D721Med (cell line): ENCODE measurements around the gene UBXN11.

Experiments
- DNase-seq: peaks from one replicate; pipeline ENCODE4 v3.0.0; 2011; ENCODE audit warnings: low spot score; ENCODE audit not compliant: insufficient read length
- FAIRE-seq: peaks from 2 replicates; lab custom pipeline; 2011; peaks lifted over from hg19 to GRCh38; lab: Jason Lieb, UNC
- TF ChIP-seq, protein P1 (sequence below): IDR thresholded peaks from 2 replicates; pipeline ENCODE4 v1.5.1; 2012; ENCODE audit warnings: mild to moderate bottlenecking, control low read depth; ENCODE audit not compliant: insufficient read depth; ENCODE audit errors: missing control alignments

UBXN11 gene

DNA sequence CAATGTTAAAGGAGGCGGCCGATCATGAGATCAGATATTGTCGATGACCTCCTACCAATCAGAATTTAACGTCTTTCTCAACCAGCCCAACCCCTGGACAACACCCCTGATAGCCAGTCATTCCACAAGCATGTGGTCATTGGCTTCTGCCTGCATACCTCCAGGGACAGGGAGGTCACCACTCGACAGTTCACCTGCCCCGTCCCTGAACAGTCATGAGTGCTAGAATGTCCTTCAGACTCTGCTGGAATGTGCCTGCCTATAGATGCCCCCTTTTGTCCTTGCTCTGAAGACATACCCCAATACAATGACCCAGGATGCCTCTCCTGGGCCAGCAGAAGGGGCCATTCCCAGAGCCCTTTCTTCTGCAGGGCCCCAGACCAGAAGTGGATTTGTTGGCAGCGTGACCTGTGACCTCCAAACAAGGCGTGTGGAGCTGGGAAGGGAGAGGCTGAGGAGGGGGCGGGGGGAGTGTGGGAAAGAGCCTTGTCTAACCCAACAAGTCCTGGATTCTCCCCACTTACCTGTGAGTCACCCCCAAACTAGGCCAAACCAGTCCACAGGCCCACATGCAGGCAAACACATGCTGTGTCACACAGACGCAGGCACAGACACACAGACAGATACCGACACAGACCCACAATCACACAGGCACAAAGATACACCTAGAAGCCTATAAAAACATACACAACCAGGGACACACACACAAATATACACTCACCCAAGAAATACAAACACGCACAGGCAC lies 45.3 kb upstream of the UBXN11 start:
- TF ChIP-seq, protein P1, sequence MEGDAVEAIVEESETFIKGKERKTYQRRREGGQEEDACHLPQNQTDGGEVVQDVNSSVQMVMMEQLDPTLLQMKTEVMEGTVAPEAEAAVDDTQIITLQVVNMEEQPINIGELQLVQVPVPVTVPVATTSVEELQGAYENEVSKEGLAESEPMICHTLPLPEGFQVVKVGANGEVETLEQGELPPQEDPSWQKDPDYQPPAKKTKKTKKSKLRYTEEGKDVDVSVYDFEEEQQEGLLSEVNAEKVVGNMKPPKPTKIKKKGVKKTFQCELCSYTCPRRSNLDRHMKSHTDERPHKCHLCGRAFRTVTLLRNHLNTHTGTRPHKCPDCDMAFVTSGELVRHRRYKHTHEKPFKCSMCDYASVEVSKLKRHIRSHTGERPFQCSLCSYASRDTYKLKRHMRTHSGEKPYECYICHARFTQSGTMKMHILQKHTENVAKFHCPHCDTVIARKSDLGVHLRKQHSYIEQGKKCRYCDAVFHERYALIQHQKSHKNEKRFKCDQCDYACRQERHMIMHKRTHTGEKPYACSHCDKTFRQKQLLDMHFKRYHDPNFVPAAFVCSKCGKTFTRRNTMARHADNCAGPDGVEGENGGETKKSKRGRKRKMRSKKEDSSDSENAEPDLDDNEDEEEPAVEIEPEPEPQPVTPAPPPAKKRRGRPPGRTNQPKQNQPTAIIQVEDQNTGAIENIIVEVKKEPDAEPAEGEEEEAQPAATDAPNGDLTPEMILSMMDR, result no peak
- FAIRE-seq, result no peak
- no peak for DNase-seq

DNA sequence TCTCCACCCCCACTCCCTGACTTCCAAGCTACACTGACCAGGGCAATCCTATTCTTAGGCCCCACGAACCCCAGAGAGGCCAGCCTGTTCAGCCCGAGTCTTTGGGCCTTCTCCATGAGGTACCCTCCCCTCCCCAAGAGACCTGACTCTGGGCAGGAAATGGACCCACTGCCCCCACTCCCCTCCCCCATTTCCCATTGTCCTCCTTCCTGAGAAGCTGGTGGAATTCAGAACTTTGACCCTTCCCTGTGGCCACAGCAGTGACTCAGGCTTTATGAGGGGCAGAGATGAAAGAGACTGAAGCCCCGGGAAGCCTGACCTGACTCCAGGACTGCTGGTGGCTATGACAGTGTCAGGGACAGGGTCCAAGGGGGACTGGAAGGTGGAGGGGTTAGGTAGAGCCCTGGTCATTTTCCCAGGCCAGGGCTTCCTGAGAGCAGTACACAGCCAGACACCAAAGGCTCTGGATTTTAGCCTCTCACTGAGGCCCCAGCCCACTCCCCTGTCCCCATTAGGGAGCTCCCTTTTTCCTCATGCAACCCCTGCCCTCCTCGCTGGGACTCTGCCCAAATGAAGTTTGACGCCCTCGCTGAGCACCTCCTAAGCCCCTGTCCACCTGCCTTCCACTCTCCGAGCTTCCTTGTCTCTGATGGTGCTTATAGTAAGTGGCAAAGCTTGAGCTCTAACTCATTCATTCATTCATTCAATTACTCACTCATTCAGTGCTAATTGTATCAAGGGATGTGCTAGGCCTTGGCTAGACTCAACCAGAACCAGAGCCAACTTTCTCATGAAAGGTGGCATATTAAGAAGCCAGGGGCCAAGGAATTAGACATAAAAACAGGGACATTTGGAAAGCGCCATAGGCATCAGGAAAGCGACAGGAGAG lies 44.5 kb upstream of the UBXN11 start:
- TF ChIP-seq, protein P1, result no peak
- FAIRE-seq (no peak), DNase-seq (no peak)

DNA sequence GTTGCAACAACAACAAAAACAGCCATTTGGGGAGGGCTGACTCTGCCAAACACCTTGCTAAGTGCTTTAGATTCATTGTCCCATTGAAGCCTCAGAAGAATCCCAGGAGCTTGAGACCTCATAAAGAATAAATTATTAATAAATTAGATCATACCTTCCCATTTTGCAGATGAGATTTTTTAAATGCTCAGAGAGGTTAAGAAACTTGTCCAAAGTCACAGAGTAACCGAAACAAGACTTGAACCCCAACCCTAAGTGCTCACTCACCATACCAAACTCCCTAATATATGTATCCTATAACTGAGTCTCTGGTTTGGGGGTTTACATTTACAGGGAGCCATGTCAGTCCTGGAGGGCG lies 43.9 kb upstream of the UBXN11 start:
- TF ChIP-seq, protein P1, result no peak
- FAIRE-seq, result no peak
- DNase-seq, result no peak

DNA sequence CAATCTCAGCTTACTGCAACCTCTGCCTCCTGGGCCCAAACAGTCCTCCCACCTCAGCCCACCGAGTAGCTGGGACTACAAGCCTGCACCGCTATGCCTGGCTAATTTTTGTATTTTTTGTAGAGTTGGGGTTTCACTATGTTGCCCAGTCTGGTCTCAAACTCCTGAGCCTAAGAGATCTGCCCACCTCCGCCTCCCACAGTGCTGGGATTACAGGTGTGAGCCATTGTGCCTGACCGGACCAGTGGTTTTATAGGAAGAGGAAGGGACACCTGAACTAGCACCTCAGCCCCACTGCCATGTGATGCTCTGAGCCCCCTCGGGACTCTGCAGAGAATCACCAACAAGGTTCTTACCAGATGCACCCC lies 43.4 kb upstream of the UBXN11 start:
- TF ChIP-seq, protein P1, result no peak
- DNase-seq (no peak), FAIRE-seq (no peak)

DNA sequence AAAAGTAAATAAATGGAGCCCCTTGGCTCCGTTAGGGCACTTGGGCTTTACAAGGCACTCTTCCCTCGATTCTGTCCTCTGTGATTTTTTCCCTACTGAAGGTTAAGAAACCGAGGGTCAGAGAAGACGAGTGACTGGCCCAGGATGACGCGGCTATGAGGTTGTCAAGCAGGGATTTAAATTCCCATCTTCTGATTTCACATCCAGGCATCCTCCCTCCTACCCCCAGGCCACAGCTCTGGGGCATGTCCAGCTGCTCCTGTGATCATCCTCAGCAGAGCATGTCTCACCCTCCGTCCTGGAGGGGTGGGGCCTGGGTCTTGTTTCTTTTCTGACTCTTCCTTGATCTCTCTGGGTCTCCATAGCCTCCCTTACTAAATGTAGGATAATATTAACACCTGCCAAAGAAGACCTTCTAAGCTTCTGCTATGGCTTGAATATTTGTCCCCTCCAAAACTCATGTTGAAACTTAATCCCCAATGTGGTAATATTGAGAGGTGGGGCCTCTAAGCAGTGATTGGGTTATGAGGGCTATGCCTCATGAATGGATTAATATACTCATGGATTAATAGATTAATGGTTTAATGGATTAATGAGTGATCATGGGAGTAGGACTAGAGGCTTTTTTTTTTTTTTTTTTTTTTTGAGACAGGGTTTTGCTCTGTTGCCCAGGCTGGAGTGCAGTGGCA lies 42.9 kb upstream of the UBXN11 start:
- DNase-seq (no peak), FAIRE-seq (no peak)
- TF ChIP-seq, protein P1, result no peak

DNA sequence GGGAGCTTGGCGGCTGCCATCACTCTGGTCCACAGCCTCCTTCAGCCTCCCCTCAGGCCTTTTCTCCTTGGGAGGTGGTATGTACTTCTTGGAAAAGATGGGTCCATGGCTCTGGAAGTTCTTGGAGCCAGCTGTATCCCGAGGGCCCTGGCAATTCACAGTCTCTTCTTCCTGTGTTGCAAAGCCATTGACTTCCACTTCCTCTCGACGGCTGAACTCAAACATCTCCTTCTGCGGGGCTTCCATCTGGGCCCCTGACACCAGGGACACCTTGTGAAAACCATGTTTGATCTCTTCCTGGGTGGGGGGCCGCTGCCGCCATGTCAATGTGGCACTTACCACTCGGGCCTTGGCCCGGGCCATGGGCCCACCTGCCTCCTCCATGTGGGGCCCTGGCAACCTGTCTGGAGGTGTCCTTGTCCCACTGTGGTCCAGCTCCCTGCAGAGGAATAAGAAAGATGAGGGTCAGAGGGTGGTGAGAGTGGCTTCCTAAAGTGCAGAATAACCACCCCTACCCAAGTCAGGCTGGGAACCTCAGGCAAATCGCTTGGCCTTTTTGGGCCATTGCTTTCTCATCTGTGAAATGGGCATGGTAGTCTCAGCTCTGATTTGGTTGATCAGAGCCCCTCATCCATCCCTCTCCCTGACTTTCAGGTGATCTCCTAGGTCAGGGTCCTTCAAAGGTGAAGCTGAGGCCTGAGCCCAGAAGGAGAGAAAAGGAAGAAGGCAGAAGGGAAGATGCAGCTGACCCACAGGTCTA lies 40.0 kb upstream of the UBXN11 start:
- FAIRE-seq, result no peak
- TF ChIP-seq, protein P1, result no peak
- DNase-seq, result no peak
